ENCODE measurements around the gene MIDN. TPM values are rescaled to one million over a fixed set of nuclear protein-coding genes. Genes with fewer than 3 reads are reported as not detected.

Gene MIDN
- total and polyA plus RNA-seq, 10 of the 15 experiments (the other 5 are each of a cell fraction or from before 2014, with no cell fraction given), result 0.38 to 51.5 (median 7.2) TPM

GRCh38 chr19:1226227-1226518, 22.2 kb upstream of the MIDN start (continued):
- TF ChIP-seq SMAD1 (IDR thresholded peaks at IDR 0.05; ENCODE audit: low read depth, partially characterized antibody) (no peak), PAX8 (IDR thresholded peaks at IDR 0.05) (no peak), MTA3 (IDR thresholded peaks at IDR 0.05; ENCODE audit: borderline replicate concordance, low read length) (no peak), SMC3 (IDR thresholded peaks at IDR 0.05; ENCODE audit: borderline replicate concordance, low read length) (no peak), USF1 (IDR thresholded peaks at IDR 0.05; ENCODE audit: borderline replicate concordance, extremely low read length, insufficient read depth, low read depth, low read length) (no peak), TBL1XR1 (IDR thresholded peaks at IDR 0.05; ENCODE audit: low read depth, low read length) (no peak), SP1 (IDR thresholded peaks at IDR 0.05; ENCODE audit: low read depth, low read length) (no peak)

DNA sequence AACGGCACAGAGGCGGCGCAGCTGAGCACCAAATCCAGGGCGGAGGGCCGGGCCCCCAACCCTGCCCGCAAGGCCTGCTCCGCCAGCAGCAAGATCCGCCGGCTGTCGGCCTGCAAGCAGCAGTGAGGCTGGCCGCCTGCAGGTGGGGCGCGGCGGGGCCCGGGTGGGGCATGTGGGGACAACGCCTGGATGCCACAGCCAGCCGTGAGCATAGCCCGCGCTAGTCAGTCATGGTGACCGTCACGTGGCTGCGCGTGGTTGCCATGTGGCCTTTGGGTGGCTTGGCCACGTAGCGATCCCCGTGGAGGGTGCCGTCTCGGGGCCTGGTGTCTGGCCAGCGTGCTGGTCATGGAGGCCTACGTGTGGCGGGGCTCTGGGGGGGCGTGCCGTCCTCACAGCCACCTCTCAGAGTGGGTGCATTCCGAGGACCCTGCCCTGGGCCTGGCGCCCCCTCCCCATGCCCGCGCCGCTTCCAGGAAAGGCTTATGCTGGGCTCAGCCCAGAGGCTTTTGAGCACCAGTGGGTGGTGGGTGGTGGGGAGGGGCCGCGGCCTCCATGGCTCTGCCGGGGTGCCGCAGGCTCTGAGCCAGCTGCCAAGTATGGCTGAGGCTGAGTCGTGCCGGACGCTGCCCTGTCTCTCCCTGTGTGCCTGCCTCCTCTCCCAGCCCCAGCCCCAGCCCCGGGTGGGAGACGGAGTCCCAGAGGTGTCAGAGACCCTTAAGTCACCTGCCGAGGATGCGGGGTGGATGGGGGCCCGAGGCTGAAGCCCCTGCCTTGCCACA, 21.7 kb upstream of the MIDN start:
- POLR2A ChIA-PET, result no interaction called here
- Histone ChIP-seq H2AFZ (ENCODE audit: control insufficient read depth, low read depth, low read length) (no peak overlapping the region), H3K4me1 (ENCODE audit: control insufficient read depth, insufficient read depth, low read length) (no peaks in the 10 kb centered on the region), H3K27ac (ENCODE audit: control insufficient read depth, insufficient read depth) (no peak overlapping the region), H3K36me3 (ENCODE audit: control insufficient read depth in 2 of 2, insufficient read depth in 2 of 2, low read length in 1 of 2) (peaks cover 0 to 10% of the 10 kb centered on the region in 2 experiments; a peak in 2 of 4 replicates), H3K9me3 (replicated peaks; ENCODE audit: control insufficient read depth, insufficient read depth, low read length) (no peaks in the 10 kb centered on the region), H3K27me3 (replicated peaks in 1 of 2; ENCODE audit: control insufficient read depth in 2 of 2, insufficient read depth in 2 of 2, low read length in 1 of 2) (no peaks in the 10 kb centered on the region), H4K20me1 (ENCODE audit: control insufficient read depth, insufficient read depth) (no peaks in the 10 kb centered on the region), H3K79me2 (ENCODE audit: control insufficient read depth, insufficient read depth, low read length) (no peaks in the 10 kb centered on the region), H3K4me3 (no peak overlapping the region), H3K4me2 (ENCODE audit: control insufficient read depth, insufficient read depth) (no peak overlapping the region), H3K9ac (ENCODE audit: control insufficient read depth, insufficient read depth, low read length) (no peak overlapping the region)
- intact Hi-C loops (cut with micrococcal nuclease; ENCODE audit: unreplicated experiment), result no loop called here
- no peak for FAIRE-seq
- CTCF ChIA-PET, result no interaction called here
- WGBS (ENCODE audit: insufficient coverage, insufficient replicate concordance, low lambda C conversion rate, missing lambda C conversion rate), result 94% methylated on average over 45 of the region's 50 CpGs
- SMC1A ChIA-PET (ENCODE audit: uncharacterized antibody, unreplicated experiment), result no interaction called here
- in situ Hi-C loops (cut with MboI), result no loop called here
- no peak for DNase-seq (ENCODE audit: low read depth, low spot score)
- ATAC-seq, result no peak
- no TSS peak for BruUV-seq (replicated peaks)
- TF ChIP-seq SREBF1 (IDR thresholded peaks at IDR 0.05; ENCODE audit: low read length) (no peak), IRF3 (IDR thresholded peaks at IDR 0.05) (no peak), RAD21 (IDR thresholded peaks at IDR 0.05; ENCODE audit: insufficient read depth, low read depth, low read length) (no peak), EED (IDR thresholded peaks at IDR 0.05; ENCODE audit: low read depth) (no peak), TCF12 (IDR thresholded peaks at IDR 0.05; ENCODE audit: low read depth, low read length) (no peak), MYC (IDR thresholded peaks at IDR 0.05; ENCODE audit: insufficient read depth, insufficient read length, insufficient replicate concordance, low read length, severe bottlenecking) (no peak)
- TF ChIP-seq, protein P1, sequence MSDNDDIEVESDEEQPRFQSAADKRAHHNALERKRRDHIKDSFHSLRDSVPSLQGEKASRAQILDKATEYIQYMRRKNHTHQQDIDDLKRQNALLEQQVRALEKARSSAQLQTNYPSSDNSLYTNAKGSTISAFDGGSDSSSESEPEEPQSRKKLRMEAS (IDR thresholded peaks at IDR 0.05; ENCODE audit: low read depth, low read length), result no peak
- TF ChIP-seq, protein P2, sequence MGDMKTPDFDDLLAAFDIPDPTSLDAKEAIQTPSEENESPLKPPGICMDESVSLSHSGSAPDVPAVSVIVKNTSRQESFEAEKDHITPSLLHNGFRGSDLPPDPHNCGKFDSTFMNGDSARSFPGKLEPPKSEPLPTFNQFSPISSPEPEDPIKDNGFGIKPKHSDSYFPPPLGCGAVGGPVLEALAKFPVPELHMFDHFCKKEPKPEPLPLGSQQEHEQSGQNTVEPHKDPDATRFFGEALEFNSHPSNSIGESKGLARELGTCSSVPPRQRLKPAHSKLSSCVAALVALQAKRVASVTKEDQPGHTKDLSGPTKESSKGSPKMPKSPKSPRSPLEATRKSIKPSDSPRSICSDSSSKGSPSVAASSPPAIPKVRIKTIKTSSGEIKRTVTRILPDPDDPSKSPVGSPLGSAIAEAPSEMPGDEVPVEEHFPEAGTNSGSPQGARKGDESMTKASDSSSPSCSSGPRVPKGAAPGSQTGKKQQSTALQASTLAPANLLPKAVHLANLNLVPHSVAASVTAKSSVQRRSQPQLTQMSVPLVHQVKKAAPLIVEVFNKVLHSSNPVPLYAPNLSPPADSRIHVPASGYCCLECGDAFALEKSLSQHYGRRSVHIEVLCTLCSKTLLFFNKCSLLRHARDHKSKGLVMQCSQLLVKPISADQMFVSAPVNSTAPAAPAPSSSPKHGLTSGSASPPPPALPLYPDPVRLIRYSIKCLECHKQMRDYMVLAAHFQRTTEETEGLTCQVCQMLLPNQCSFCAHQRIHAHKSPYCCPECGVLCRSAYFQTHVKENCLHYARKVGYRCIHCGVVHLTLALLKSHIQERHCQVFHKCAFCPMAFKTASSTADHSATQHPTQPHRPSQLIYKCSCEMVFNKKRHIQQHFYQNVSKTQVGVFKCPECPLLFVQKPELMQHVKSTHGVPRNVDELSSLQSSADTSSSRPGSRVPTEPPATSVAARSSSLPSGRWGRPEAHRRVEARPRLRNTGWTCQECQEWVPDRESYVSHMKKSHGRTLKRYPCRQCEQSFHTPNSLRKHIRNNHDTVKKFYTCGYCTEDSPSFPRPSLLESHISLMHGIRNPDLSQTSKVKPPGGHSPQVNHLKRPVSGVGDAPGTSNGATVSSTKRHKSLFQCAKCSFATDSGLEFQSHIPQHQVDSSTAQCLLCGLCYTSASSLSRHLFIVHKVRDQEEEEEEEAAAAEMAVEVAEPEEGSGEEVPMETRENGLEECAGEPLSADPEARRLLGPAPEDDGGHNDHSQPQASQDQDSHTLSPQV (IDR thresholded peaks at IDR 0.05), result no peak
- RAD21 ChIA-PET (ENCODE audit: unreplicated experiment), result no interaction called here

Data from GM12878 (cell line).